GM21619 (cell line): ENCODE results near the gene RAB11FIP4.

Source experiments
- ATAC-seq: cut with Tn5 transposase; IDR thresholded peaks from one replicate; pipeline ENCODE4 v1.9.1; 2021; ENCODE audit not compliant: unreplicated experiment

Gene RAB11FIP4

GRCh38 chr17:31518478-31518877, 127.0 kb downstream of the RAB11FIP4 start:
- no peak for ATAC-seq

GRCh38 chr17:31521632-31522283, 130.3 kb downstream of the RAB11FIP4 start:
- ATAC-seq = no peak

GRCh38 chr17:31522284-31522931, 130.9 kb downstream of the RAB11FIP4 start:
- ATAC-seq = no peak

GRCh38 chr17:31522987-31523495, 131.6 kb downstream of the RAB11FIP4 start:
- ATAC-seq = no peak

GRCh38 chr17:31523862-31524730, 132.6 kb downstream of the RAB11FIP4 start:
- no peak for ATAC-seq

- no peak for ATAC-seq
Observed at GRCh38 chr17:31524926-31525800, 133.7 kb downstream of the RAB11FIP4 start.

GRCh38 chr17:31525801-31526549, 134.5 kb downstream of the RAB11FIP4 start:
- ATAC-seq = no peak

GRCh38 chr17:31527606-31528005, 136.1 kb downstream of the RAB11FIP4 start:
- ATAC-seq = no peak

- no peak for ATAC-seq
Observed at GRCh38 chr17:31528291-31528874, 136.9 kb downstream of the RAB11FIP4 start.

GRCh38 chr17:31529841-31530251, 138.4 kb downstream of the RAB11FIP4 start:
- ATAC-seq = no peak

GRCh38 chr17:31530391-31530985, 139.0 kb downstream of the RAB11FIP4 start:
- no peak for ATAC-seq

GRCh38 chr17:31531336-31531980, 140.0 kb downstream of the RAB11FIP4 start:
- ATAC-seq = no peak

- no peak for ATAC-seq
Observed at GRCh38 chr17:31532081-31532480, 140.6 kb downstream of the RAB11FIP4 start.

- no peak for ATAC-seq
Observed at GRCh38 chr17:31532526-31532925, 141.1 kb downstream of the RAB11FIP4 start.

- no peak for ATAC-seq
Observed at GRCh38 chr17:31533546-31534155, 142.2 kb downstream of the RAB11FIP4 start.

- no peak for ATAC-seq
Observed at GRCh38 chr17:31534223-31534888, 142.9 kb downstream of the RAB11FIP4 start.

GRCh38 chr17:31535581-31535981, 144.1 kb downstream of the RAB11FIP4 start:
- ATAC-seq = peak; percentile 73

GRCh38 chr17:31536451-31536850, 145.0 kb downstream of the RAB11FIP4 start:
- ATAC-seq = no peak
